Naive thymus-derived CD8-positive, alpha-beta T cell (primary cell): ENCODE data around the gene AP5B1. TPM values are rescaled to one million over a fixed set of nuclear protein-coding genes. Genes with fewer than 3 reads are reported as not detected.

Experiments used
- ATAC-seq, 2 donors: fragments of 150-1000 bp; cut with Tn5 transposase in 1 of 2; sonication (Bioruptor Pico), chemical (Tn5 transposase) in 1 of 2; 1 replicate in 1 of 2; 2 replicates in 1 of 2; pipeline ENCODE4 v1.10.0; 2021; ENCODE audit warnings: mild to moderate bottlenecking in 2 of 2, moderate library complexity in 2 of 2
- POLR2A ChIA-PET: fragments of 350-600 bp; sonication (Branson Sonifier 250); formaldehyde crosslinking; loops from one replicate; lab custom pipeline; 2021; ENCODE audit warnings: antibody characterized with exemption; lab: Charles Lee
- DNase-seq, 10 donors: peaks; one replicate each; pipeline versions ENCODE4 v3.0.0 to v3.0.0-alpha.2; 2020 to 2022
- H3K27ac Mint-ChIP-seq, 10 donors: one replicate each; pipeline ENCODE4 v1.8.0; 2020 to 2022; ENCODE audit warnings: mild to moderate bottlenecking in 10 of 10, mixed read lengths in 10 of 10, moderate library complexity in 4 of 10, inconsistent platforms in 1 of 10
- H3K27me3 Mint-ChIP-seq, 5 donors: one replicate each; pipeline ENCODE4 v1.8.0; 2021 to 2022; ENCODE audit warnings: mixed read lengths in 5 of 5
- H3K36me3 Mint-ChIP-seq, 3 donors: one replicate each; pipeline ENCODE4 v1.8.0; 2020 to 2022; ENCODE audit warnings: mixed read lengths in 3 of 3, mild to moderate bottlenecking in 2 of 3, inconsistent platforms in 1 of 3
- H3K4me1 Mint-ChIP-seq, 4 donors: one replicate each; pipeline ENCODE4 v1.8.0; 2021 to 2022; ENCODE audit warnings: mixed read lengths in 4 of 4
- H3K4me3 Mint-ChIP-seq, 10 donors: one replicate each; pipeline ENCODE4 v1.8.0; 2020 to 2022; ENCODE audit warnings: mild to moderate bottlenecking in 10 of 10, mixed read lengths in 10 of 10, moderate library complexity in 6 of 10, inconsistent platforms in 1 of 10
- H3K9me3 Mint-ChIP-seq, 9 donors: one replicate each; pipeline ENCODE4 v1.8.0; 2020 to 2022; ENCODE audit warnings: mixed read lengths in 9 of 9, mild to moderate bottlenecking in 3 of 9, inconsistent platforms in 1 of 9, moderate library complexity in 1 of 9
- polyA plus RNA-seq, 3 donors: library from polyadenylated mRNA; unstranded; fragments of 300-500 nt; fragmentation: Illumina TruSeq; gene quantifications; one replicate each; pipeline ENCODE4 v1.2.3, GENCODE V29; 2021
- total RNA-seq, 8 experiments: library from RNA in 2 of 8; stranded (reverse) in 2 of 8; gene quantifications; one replicate each; pipeline ENCODE4 v1.2.3 and lab custom pipeline; 2021 to 2026

AP5B1 gene
- total RNA-seq: 10 to 100 TPM; 25.5 to 25.8 TPM
- polyA plus RNA-seq: 10 to 100 TPM in 2 of 3 donors, 1 to 10 TPM in 1; 8.6 to 15.2 (median 10.2) TPM
- total RNA-seq (lab: John Stamatoyannopoulos, UW): 41.3 to 73.9 (median 56.9) reads per million in 6 experiments

- Mint-ChIP-seq H3K9me3 (peaks cover 0 to 2% (median 0%) of the 10 kb centered on the region in 9 donors), H3K4me1 (peaks cover 13 to 26% (median 24%) of the 10 kb centered on the region in 4 donors), H3K27ac (peak within 1 kb of the TSS in 9 of 10 donors; percentile 12 to 83 (median 68)), H3K27me3 (peaks cover 2 to 14% (median 7%) of the 10 kb centered on the region in 5 donors), H3K36me3 (peaks cover 0 to 7% (median 0%) of the 10 kb centered on the region in 3 donors), H3K4me3 (peak within 1 kb of the TSS; percentile 77 to 91 (median 83))
- POLR2A ChIA-PET: interaction anchor here (0.8 to 3.6 kb wide), 11 partner anchors 10 to 537 kb away, joined by 3 to 24 read pairs (median 5); partner anchors contain the start of genes BANF1, CCDC85B, CD248 and KAT5
- ATAC-seq: peak; percentile 66 to 71
- DNase-seq: peak; percentile 37 to 81 (median 68)
Observed at GRCh38 chr11:65780770-65781151, at the start of gene AP5B1. Gene AP5B1 (minus strand): TSS chr11:65780976. CDS start chr11:65780591, 385 bp downstream.

DNA sequence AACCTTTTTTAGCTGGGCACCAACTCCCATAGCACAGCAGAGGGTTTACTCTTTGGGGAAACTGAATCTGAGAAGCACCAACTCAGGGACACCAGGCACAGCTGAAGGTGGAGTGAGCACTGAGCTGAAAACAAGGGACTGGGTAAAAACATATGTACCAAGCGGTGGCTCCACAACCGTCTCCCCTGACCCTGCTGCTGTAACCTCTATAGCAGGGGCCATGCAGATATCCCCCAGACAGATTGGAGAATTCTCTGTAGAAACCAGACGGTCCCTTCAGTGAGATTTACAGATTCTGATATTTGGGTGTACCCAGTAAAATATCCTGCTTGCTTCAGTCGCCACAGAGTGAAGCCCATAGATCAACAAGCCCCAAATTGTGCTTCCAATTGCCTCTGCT, 48.7 kb upstream of the AP5B1 start:
- DNase-seq (no peak), ATAC-seq (no peak)
- peaks cover 8 to 16% (median 12%) of the 10 kb centered on the region in 4 donors for H3K4me1 Mint-ChIP-seq
- no peak overlapping the region for H3K27ac Mint-ChIP-seq
- no peak overlapping the region for H3K4me3 Mint-ChIP-seq
- H3K9me3 Mint-ChIP-seq: no peaks in the 10 kb centered on the region
- no peaks in the 10 kb centered on the region for H3K27me3 Mint-ChIP-seq
- no peaks in the 10 kb centered on the region for H3K36me3 Mint-ChIP-seq
- POLR2A ChIA-PET: no interaction called here

DNA sequence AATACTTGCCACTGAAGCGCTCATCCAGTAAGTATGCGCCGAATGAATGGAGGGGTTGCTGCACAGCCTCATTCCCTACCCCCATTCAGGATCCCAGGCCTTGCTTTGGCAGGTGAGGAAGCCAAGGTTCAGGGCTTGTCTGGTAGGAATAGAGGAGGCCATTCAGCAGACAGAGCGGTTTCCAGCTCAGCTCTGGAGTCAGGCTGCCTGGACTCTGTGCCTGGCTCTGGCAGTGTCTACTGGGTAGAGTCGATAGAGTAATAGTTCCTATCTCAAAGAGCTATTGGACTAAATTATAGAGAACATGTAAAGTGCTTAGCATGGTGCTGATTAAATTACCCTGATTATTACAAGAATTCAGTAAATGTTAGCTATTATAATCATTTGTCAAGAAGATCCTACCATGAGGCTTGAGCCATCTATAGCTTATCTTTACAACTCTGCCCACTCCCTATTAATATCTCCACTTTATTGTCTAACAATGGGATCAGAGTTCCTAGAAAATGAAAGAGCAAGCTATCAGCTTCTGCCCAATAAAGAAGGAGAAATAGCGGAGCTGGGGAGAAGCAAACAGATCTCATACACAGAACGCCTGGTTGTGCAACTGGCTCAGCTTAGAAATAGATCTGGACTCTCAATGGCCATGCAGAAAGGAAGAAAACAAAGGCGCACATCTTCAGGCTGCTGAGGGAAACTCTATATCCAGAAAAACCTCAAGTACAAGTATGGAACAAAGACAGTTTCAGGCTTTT, 46.4 kb upstream of the AP5B1 start:
- no peak overlapping the region for H3K27ac Mint-ChIP-seq
- ATAC-seq: no peak
- POLR2A ChIA-PET: interaction anchor here (0.6 to 0.7 kb wide), 2 partner anchors 15 to 20 kb away, joined by 3 to 4 read pairs; no protein-coding TSS in a partner anchor
- H3K9me3 Mint-ChIP-seq: no peaks in the 10 kb centered on the region
- peaks cover 0 to 2% (median 0%) of the 10 kb centered on the region in 5 donors for H3K27me3 Mint-ChIP-seq
- H3K4me3 Mint-ChIP-seq: no peak overlapping the region
- DNase-seq: no peak
- no peaks in the 10 kb centered on the region for H3K36me3 Mint-ChIP-seq
- H3K4me1 Mint-ChIP-seq: peaks cover 0 to 10% (median 4%) of the 10 kb centered on the region in 4 donors

DNA sequence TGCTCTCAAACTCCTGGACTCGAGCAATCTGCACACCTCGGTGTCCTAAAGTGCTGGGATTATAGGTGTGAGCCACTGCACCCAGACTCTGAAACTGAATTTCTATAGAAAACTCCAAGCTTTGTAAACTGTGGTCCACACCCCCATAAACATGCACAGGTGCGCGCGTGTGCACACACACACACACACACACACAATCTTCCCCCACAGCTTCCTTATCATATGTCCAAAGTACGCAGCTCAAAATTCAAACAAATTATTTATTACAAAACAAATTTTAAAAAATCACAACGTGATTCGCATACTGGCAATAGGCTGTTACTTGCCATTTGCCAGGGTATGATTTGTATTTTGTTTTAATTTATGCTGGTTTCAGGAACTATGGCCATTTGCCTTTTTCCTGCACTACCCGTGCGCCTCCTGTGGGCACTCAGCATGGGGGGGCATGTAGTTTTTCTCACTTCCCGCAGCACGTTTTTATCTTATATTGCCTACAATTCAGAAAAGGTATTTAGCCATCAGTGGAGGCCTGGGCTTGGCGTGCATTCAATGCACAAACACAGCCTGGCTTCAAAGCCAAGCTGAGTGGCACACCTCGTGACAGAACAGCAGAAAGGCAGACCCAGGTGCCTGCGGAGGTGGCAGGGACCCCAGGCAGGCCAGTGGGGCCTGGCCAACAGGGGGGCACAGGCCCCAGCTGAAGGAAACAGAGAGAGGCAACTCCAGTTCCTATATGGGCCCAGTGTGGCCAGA, 42.2 kb upstream of the AP5B1 start:
- H3K27me3 Mint-ChIP-seq: peaks cover 0 to 2% (median 0%) of the 10 kb centered on the region in 5 donors
- H3K4me1 Mint-ChIP-seq: peaks cover 0 to 4% (median 3%) of the 10 kb centered on the region in 4 donors
- ATAC-seq (no peak), DNase-seq (no peak)
- no peak overlapping the region for H3K4me3 Mint-ChIP-seq
- H3K27ac Mint-ChIP-seq: peak overlapping the region in 2 of 10 donors; percentile 37 to 38
- no peaks in the 10 kb centered on the region for H3K9me3 Mint-ChIP-seq
- POLR2A ChIA-PET: interaction anchor here (0.6 to 0.8 kb wide), 2 partner anchors 22 to 59 kb away, joined by 3 to 4 read pairs; no protein-coding TSS in a partner anchor
- no peaks in the 10 kb centered on the region for H3K36me3 Mint-ChIP-seq

DNA sequence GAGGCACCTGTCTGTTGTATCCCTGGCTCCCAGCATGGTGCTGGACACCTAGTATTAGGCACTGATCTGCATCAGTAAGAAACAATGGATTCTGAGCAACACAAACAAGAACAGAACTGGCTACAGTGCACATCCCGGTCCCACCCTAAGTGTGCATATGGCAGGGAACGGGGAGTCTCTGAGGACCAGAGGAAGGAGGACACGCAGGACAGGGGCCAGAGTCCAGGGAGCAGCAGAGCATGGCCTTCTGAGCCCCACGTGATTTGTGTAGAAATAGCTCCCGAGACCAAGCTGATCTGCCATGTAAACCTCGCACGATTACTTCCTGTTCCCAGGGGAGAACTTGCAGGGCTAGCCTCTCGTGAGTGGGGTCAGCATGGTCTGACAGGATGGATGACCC, 40.3 kb upstream of the AP5B1 start:
- peaks cover 0 to 2% (median 0%) of the 10 kb centered on the region in 5 donors for H3K27me3 Mint-ChIP-seq
- peaks cover 4 to 16% (median 14%) of the 10 kb centered on the region in 4 donors for H3K4me1 Mint-ChIP-seq
- POLR2A ChIA-PET: no interaction called here
- ATAC-seq: no peak
- no peak overlapping the region for H3K27ac Mint-ChIP-seq
- peaks cover 0 to 2% (median 0%) of the 10 kb centered on the region in 3 donors for H3K36me3 Mint-ChIP-seq
- no peak overlapping the region for H3K4me3 Mint-ChIP-seq
- no peaks in the 10 kb centered on the region for H3K9me3 Mint-ChIP-seq
- DNase-seq: no peak

GRCh38 chr11:65817835-65818680, 37.3 kb upstream of the AP5B1 start:
- DNase-seq: peak; percentile 83 to 99 (median 91)
- Mint-ChIP-seq H3K4me3 (peak overlapping the region; percentile 70 to 86 (median 82)), H3K27me3 (peaks cover 0 to 2% (median 0%) of the 10 kb centered on the region in 5 donors), H3K4me1 (peaks cover 6 to 16% (median 14%) of the 10 kb centered on the region in 4 donors), H3K9me3 (no peaks in the 10 kb centered on the region), H3K36me3 (peaks cover 0 to 4% (median 0%) of the 10 kb centered on the region in 3 donors), H3K27ac (peak overlapping the region; percentile 48 to 91 (median 84))
- peak; percentile 87 to 88 for ATAC-seq
- POLR2A ChIA-PET: interaction anchor here (0.7 to 3.4 kb wide), 12 partner anchors 17 to 289 kb away, joined by 3 to 24 read pairs (median 3); partner anchors contain the start of genes AP5B1, CFL1, FIBP and KAT5

GRCh38 chr11:65817312-65817834, 36.6 kb upstream of the AP5B1 start:
- Mint-ChIP-seq H3K36me3 (peaks cover 0 to 4% (median 0%) of the 10 kb centered on the region in 3 donors), H3K27ac (peak overlapping the region; percentile 48 to 91 (median 71)), H3K4me3 (peak overlapping the region; percentile 70 to 86 (median 82)), H3K4me1 (peaks cover 6 to 16% (median 14%) of the 10 kb centered on the region in 4 donors), H3K9me3 (no peaks in the 10 kb centered on the region), H3K27me3 (no peaks in the 10 kb centered on the region)
- DNase-seq (no peak), ATAC-seq (no peak)
- POLR2A ChIA-PET: interaction anchor here (0.7 to 3.4 kb wide), 10 partner anchors 37 to 290 kb away, joined by 3 to 24 read pairs (median 4); partner anchors contain the start of genes AP5B1, CFL1, FIBP and KAT5

DNA sequence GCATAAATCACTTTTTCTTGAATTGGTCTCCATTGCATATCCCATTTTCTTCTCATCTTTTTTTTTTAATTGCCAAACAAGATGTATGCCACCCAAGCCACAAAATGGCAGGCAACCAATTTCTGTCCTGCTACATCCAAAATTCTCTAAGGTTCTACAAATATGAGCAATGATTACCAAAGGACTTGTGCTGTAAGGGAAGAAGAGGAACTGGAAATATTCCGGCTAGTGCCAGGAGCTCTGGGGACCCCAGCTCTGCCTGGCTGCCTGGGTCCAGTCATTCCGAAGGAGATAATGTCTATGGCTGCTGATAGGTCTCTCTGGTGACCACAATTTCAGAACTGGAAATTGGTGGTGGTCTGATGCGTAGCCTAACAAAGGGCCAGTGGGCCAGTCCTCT, 35.9 kb upstream of the AP5B1 start:
- no peak for ATAC-seq
- Mint-ChIP-seq H3K4me1 (peaks cover 6 to 16% (median 14%) of the 10 kb centered on the region in 4 donors), H3K9me3 (no peaks in the 10 kb centered on the region), H3K4me3 (peak overlapping the region in 8 of 10 donors; percentile 15 to 86 (median 82)), H3K27ac (peak overlapping the region in 4 of 10 donors; percentile 19 to 48 (median 30)), H3K27me3 (no peaks in the 10 kb centered on the region), H3K36me3 (peaks cover 0 to 4% (median 0%) of the 10 kb centered on the region in 3 donors)
- POLR2A ChIA-PET: interaction anchor here (1.3 to 3.4 kb wide), 3 partner anchors 37 to 112 kb away, joined by 3 to 24 read pairs (median 8); partner anchors contain the start of genes AP5B1 and CFL1
- no peak for DNase-seq

- POLR2A ChIA-PET: no interaction called here
- Mint-ChIP-seq H3K4me3 (peak overlapping the region in 1 of 10 donors; percentile 20), H3K9me3 (no peaks in the 10 kb centered on the region), H3K27me3 (no peaks in the 10 kb centered on the region), H3K27ac (peak overlapping the region in 2 of 10 donors; percentile 4 to 50), H3K4me1 (peaks cover 6 to 23% (median 14%) of the 10 kb centered on the region in 4 donors), H3K36me3 (peaks cover 0 to 4% (median 0%) of the 10 kb centered on the region in 3 donors)
- DNase-seq: no peak
- no peak for ATAC-seq
Observed at GRCh38 chr11:65814986-65815565, 34.3 kb upstream of the AP5B1 start.

DNA sequence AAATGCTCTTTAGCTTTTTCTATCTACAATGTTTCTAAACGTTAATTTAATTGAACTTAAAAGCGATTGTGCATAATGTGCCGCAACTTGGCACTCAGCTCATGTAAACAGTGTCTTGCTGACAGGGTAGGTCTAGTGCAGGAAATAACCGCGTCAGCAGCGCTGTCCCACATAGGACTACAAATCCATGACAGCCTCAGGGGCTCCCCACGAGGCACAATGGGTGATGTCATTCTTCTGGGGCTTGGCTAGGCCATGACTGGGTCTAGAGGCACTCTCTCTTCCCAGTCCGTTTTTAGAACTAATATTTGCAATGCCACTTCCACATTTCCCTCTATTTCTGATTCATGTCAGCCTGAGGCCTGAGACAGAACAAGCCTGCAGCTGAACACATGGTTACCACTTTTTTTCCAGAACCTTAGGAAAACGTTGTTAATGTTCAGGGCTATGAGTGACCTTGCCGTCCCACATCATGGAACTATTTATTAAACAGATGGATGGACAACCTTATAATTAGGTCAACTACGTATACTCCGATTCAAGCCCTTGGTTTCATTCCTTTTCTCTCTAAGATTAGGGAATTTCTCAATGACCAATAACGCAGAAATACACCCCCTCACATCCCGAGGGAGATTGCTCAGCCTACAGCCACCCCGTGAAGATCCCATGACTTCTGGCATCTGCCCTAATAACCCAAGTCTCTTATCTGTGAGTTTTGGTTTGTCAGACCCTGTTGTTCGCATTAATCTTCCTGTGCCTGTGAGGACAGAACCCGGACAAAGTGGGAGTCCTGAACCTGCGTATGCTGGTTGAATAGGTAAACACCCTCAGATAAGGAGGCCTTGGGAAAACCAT, 33.6 kb upstream of the AP5B1 start:
- ATAC-seq (no peak), DNase-seq (no peak)
- Mint-ChIP-seq H3K27ac (peak overlapping the region in 2 of 10 donors; percentile 55), H3K4me3 (no peak overlapping the region), H3K9me3 (no peaks in the 10 kb centered on the region), H3K4me1 (peaks cover 6 to 23% (median 14%) of the 10 kb centered on the region in 4 donors), H3K27me3 (no peaks in the 10 kb centered on the region), H3K36me3 (peaks cover 0 to 4% (median 0%) of the 10 kb centered on the region in 3 donors)
- POLR2A ChIA-PET: interaction anchor here (0.5 kb wide), 1 partner anchor 34 kb away, joined by 3 read pairs; no protein-coding TSS in a partner anchor
